Lung (tissue), 12 donors: ENCODE results near the gene SLC22A2. TPM values are rescaled to one million over a fixed set of nuclear protein-coding genes. Genes with fewer than 3 reads are reported as not detected.

Source experiments
- ATAC-seq: fragments of 200-7000 bp; cut with Tn5 transposase; one replicate; pipeline ENCODE4 v1.9.1; 2020; ENCODE audit warnings: moderate number of reproducible peaks; ENCODE audit not compliant: insufficient read depth, low FRiP score
- DNase-seq, 3 donors: peaks; one replicate each; pipeline ENCODE4 v3.0.0-alpha.2; 2013 to 2017
- H3K27ac ChIP-seq, 2 donors: one replicate each; pipeline ENCODE4 v1.5.1; 2013; ENCODE audit warnings: mild to moderate bottlenecking in 2 of 2, moderate library complexity in 2 of 2, control low read depth in 1 of 2, inconsistent platforms in 1 of 2, low read depth in 1 of 2, low read length in 1 of 2
- H3K27me3 ChIP-seq, 3 donors: one replicate each; pipeline ENCODE4 v1.5.1; 2013; ENCODE audit warnings: low read length in 2 of 3; ENCODE audit not compliant: control insufficient read depth in 3 of 3, insufficient read depth in 3 of 3
- H3K36me3 ChIP-seq, 4 donors: one replicate each; pipeline ENCODE4 v1.5.1; 2013; ENCODE audit warnings: low read length in 4 of 4, mild to moderate bottlenecking in 1 of 4, moderate library complexity in 1 of 4; ENCODE audit not compliant: control insufficient read depth in 4 of 4, insufficient read depth in 4 of 4
- H3K4me1 ChIP-seq, 5 donors: one replicate each; pipeline ENCODE4 v1.5.1; 2013; ENCODE audit warnings: low read length in 5 of 5, mild to moderate bottlenecking in 2 of 5, moderate library complexity in 1 of 5; ENCODE audit not compliant: control insufficient read depth in 5 of 5, insufficient read depth in 5 of 5
- H3K4me3 ChIP-seq: one replicate; pipeline ENCODE4 v1.5.1; 2013; ENCODE audit warnings: mild to moderate bottlenecking, control low read depth, moderate library complexity
- H3K9ac ChIP-seq, 2 donors: one replicate each; pipeline ENCODE4 v1.5.1; 2013; ENCODE audit warnings: low read length in 2 of 2, control low read depth in 1 of 2; ENCODE audit not compliant: insufficient read depth in 1 of 2
- H3K9me3 ChIP-seq, 4 donors: one replicate each; pipeline ENCODE4 v1.5.1; 2013; ENCODE audit warnings: low read length in 3 of 4, mild to moderate bottlenecking in 1 of 4, moderate library complexity in 1 of 4; ENCODE audit not compliant: control insufficient read depth in 4 of 4, insufficient read depth in 3 of 4
- WGBS, 2 donors: extraction: QIAGEN DNeasy Blood & Tissue Kit; methylation state at CpG; one replicate each; pipeline ENCODE4 v1.1.7; 2013; 5-methylcytosine and 5-hydroxymethylcytosine counted together
- polyA plus RNA-seq, 2 donors: library from polyadenylated mRNA; stranded (reverse); fragments of 200-250 nt; gene quantifications; one replicate each; pipeline ENCODE4 v1.2.1, GENCODE V29; 2013
- total RNA-seq, 2 donors: library from RNA; depleted of rRNA in 1 of 2; stranded (reverse); fragments of >200 nt in 1 of 2; gene quantifications; one replicate each; pipeline ENCODE4 v1.2.1, GENCODE V29; 2014 to 2021
- TF ChIP-seq, protein P1 (sequence below): IDR thresholded peaks from 2 replicates; pipeline ENCODE4 v1.5.1; 2012; ENCODE audit warnings: mild to moderate bottlenecking; ENCODE audit errors: control extremely low read depth, extremely low read depth
- donor health status: control.
- donor health status: control.
- donor health status: Bipolar disorder and iron deficiency.
- donor health status: healthy.
- donor health status: DM: yes; HTN: yes; CAD: no.

SLC22A2 gene
- total and polyA plus RNA-seq, 4 donors, result not detected

DNA sequence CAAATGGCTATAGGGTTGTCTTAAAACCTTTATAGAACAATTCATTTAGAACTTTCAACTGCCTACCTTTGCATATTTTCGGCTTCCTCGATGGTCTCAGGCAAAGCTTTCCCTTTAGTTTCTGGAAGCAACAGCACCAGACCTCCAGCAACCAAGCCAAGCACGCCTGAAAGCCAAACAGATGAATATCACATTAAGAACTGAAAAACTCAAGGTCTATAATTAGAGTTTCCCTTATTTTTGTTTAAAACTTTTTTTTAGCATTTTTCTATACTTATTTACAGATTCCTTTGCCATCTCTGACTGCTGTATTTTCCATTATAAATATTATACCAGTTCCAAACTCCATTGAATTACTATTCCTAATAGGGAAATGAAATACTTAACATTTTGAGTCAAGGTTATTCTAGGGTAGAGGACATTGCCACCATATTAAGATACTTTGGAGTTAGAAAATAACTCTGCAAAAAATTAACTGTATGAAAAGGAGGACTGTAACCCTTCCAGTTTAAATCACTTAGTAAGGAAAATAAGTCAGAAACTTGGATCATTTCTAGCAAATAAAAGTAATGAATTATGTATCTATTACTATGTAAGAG lies 33.9 kb downstream of the SLC22A2 start:
- TF ChIP-seq, protein P1, sequence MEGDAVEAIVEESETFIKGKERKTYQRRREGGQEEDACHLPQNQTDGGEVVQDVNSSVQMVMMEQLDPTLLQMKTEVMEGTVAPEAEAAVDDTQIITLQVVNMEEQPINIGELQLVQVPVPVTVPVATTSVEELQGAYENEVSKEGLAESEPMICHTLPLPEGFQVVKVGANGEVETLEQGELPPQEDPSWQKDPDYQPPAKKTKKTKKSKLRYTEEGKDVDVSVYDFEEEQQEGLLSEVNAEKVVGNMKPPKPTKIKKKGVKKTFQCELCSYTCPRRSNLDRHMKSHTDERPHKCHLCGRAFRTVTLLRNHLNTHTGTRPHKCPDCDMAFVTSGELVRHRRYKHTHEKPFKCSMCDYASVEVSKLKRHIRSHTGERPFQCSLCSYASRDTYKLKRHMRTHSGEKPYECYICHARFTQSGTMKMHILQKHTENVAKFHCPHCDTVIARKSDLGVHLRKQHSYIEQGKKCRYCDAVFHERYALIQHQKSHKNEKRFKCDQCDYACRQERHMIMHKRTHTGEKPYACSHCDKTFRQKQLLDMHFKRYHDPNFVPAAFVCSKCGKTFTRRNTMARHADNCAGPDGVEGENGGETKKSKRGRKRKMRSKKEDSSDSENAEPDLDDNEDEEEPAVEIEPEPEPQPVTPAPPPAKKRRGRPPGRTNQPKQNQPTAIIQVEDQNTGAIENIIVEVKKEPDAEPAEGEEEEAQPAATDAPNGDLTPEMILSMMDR, result no peak
- peaks cover 0 to 2% (median 0%) of the 10 kb centered on the region in 4 donors for H3K9me3 ChIP-seq
- H3K4me1 ChIP-seq, result no peaks in the 10 kb centered on the region
- no peaks in the 10 kb centered on the region for H3K36me3 ChIP-seq
- no peak overlapping the region for H3K9ac ChIP-seq
- H3K27ac ChIP-seq, result no peak overlapping the region
- DNase-seq, result no peak
- H3K4me3 ChIP-seq, result no peak overlapping the region
- 87 to 92% methylated on average over 3 of the region's 3 CpGs for WGBS, 2 donors
- no peak for ATAC-seq
- no peaks in the 10 kb centered on the region for H3K27me3 ChIP-seq

DNA sequence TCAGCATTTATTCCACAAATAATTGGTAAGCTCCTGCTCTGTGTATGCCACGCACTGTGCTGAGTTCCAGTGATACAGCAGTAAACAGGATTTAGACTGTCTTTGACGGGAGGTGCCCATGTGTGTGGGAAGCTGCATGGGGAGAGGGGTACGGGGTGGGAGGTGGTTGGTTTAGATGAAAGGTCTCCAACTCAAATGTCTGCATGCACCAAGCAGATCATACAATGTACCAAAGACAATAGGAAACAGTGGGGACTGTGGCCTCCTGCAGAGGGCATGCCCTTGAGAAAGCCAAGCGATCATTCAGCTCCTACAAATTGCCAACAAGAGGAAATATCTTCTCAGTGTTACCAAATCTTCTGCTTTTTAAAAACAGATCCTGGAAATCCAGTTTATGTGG lies 36.1 kb downstream of the SLC22A2 start:
- WGBS, 2 donors, result 71 to 84% methylated on average over 4 of the region's 4 CpGs
- TF ChIP-seq, protein P1, result no peak
- DNase-seq, result no peak
- no peaks in the 10 kb centered on the region for H3K36me3 ChIP-seq
- H3K4me1 ChIP-seq, result no peaks in the 10 kb centered on the region
- H3K27ac ChIP-seq, result no peak overlapping the region
- H3K9me3 ChIP-seq, result peaks cover 0 to 6% (median 0%) of the 10 kb centered on the region in 4 donors
- no peak overlapping the region for H3K4me3 ChIP-seq
- ATAC-seq, result no peak
- H3K27me3 ChIP-seq, result no peaks in the 10 kb centered on the region
- no peak overlapping the region for H3K9ac ChIP-seq

DNA sequence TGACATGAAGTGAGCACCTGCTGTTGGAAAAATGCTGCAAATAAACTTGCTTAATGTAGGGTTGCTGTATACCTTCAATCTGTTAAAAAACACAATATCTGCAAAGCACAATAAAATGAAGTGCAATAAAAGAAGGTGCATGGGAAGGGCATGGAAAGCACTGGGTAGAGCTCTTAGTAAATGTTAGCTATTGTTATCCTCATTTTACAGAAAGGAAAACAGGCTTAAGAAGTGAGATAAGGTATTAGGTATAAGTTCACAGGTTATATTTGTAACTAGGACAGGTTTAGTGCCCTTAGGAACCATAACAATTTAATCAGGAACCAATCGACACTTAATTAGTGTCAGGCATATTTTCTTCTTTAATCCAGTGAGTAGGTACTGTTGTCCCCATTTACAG lies 36.7 kb downstream of the SLC22A2 start:
- H3K9ac ChIP-seq, result no peak overlapping the region
- no peak for ATAC-seq
- 93 to 94% methylated on average over 1 of the region's 1 CpG for WGBS, 2 donors

More for the DNA sequence above, 36.7 kb downstream of the SLC22A2 start:
- Histone ChIP-seq H3K9me3 (peaks cover 0 to 6% (median 0%) of the 10 kb centered on the region in 4 donors), H3K36me3 (no peaks in the 10 kb centered on the region), H3K4me3 (no peak overlapping the region), H3K27ac (no peak overlapping the region), H3K27me3 (no peaks in the 10 kb centered on the region), H3K4me1 (no peaks in the 10 kb centered on the region)
- DNase-seq, result no peak
- TF ChIP-seq, protein P1, result no peak
